Right lobe of liver (tissue), 6 donors: ENCODE data around the gene ELP6. TPM values are rescaled to one million over a fixed set of nuclear protein-coding genes. Genes with fewer than 3 reads are reported as not detected.
A peak's percentile ranks its signal among the peaks of the same experiment; 100 is the strongest.

ENCODE experiments used
- ATAC-seq, 4 donors: fragments of 200-7000 bp; cut with Tn5 transposase; one replicate each; pipeline ENCODE4 v1.9.1; 2020; ENCODE audit warnings: mild to moderate bottlenecking in 4 of 4, moderate library complexity in 4 of 4
- DNase-seq, 3 donors: peaks; one replicate each; pipeline ENCODE4 v3.0.0-alpha.2; 2020
- H3K27ac ChIP-seq, 3 donors: fragments of 200-600 bp; one replicate each; pipeline ENCODE4 v1.8.0; 2022
- H3K27me3 ChIP-seq, 2 donors: fragments of 200-600 bp; one replicate each; pipeline ENCODE4 v1.8.0; 2022
- H3K36me3 ChIP-seq, 4 donors: fragments of 200-600 bp; sonication (generic) in 1 of 4; one replicate each; pipeline versions ENCODE4 v1.5.1 to v1.8.0; 2017 to 2022; ENCODE audit warnings: control low read depth in 1 of 4
- H3K4me1 ChIP-seq, 4 donors: fragments of 200-600 bp; sonication (generic) in 1 of 4; one replicate each; pipeline versions ENCODE4 v1.5.1 to v1.8.0; 2017 to 2022; ENCODE audit warnings: control low read depth in 1 of 4
- H3K4me3 ChIP-seq, 3 donors: fragments of 200-600 bp; one replicate each; pipeline ENCODE4 v1.8.0; 2022
- H3K9me3 ChIP-seq, 4 donors: fragments of 200-600 bp; sonication (generic) in 1 of 4; one replicate each; pipeline versions ENCODE4 v1.5.1 to v1.8.0; 2017 to 2022; ENCODE audit warnings: control low read depth in 1 of 4
- CTCF ChIP-seq, 4 donors: fragments of 200-600 bp in 3 of 4; fragments of 450-650 bp in 1 of 4; IDR thresholded peaks; one replicate each; pipeline versions ENCODE4 v1.5.1 to v1.8.0; 2016 to 2022; ENCODE audit warnings: antibody characterized with exemption in 4 of 4, mild to moderate bottlenecking in 2 of 4
- POLR2A ChIP-seq: fragments of 450-650 bp; IDR thresholded peaks from one replicate; pipeline ENCODE4 v1.6.1; 2017; ENCODE audit warnings: antibody characterized with exemption, mild to moderate bottlenecking
- WGBS: methylation state at CpG from one replicate; pipeline ENCODE4 v1.1.6; 2018; ENCODE audit warnings: low coverage, low lambda C conversion rate; ENCODE audit not compliant: insufficient coverage; ENCODE audit errors: missing lambda C conversion rate; 5-methylcytosine and 5-hydroxymethylcytosine counted together
- intact Hi-C, 2 donors: fragments of 100-400 bp; cut with DNase I; formaldehyde crosslinking; loops; one replicate each; pipeline versions ENCODE4 v1.11.2 to v1.14.1; 2022
- total RNA-seq, 6 experiments: library from RNA; depleted of rRNA in 2 of 6; stranded (reverse); fragments of >200 nt in 2 of 6; fragmentation: NEBNext Ultra II Directional in 3 of 6; extraction: Animal tissue kit (Norgen Biotek cat#: 25700) in 3 of 6; gene quantifications; one replicate each; pipeline versions ENCODE4 v1.1.0 to v1.2.4, GENCODE V29; 2016 to 2023
- donor health status: DM: no; HTN: yes; CAD: no.
- donor health status: DM: no; HTN: no; CAD: no.
- donor health status: DM: no; HTN: no; CAD: no.
- donor health status: DM: no; HTN: yes; CAD: no.
- donor health status: DM: no; HTN: yes; CAD: no.

The ELP6 gene
- total RNA-seq, 6 experiments from 2014 or later, result 10.1 to 18.1 (median 13.9) TPM

- intact Hi-C loops, result loop anchor here (5.0 kb wide), 1 partner anchor 57 kb away; no protein-coding TSS in a partner anchor
- H3K4me1 ChIP-seq, result peaks cover 0 to 8% (median 0%) of the 10 kb centered on the region in 4 donors
Observed at GRCh38 chr3:47479826-47480160, 33.7 kb downstream of the ELP6 start.

GRCh38 chr3:47478022-47478421 lies 35.5 kb downstream of the ELP6 start:
- no peaks in the 10 kb centered on the region for H3K27me3 ChIP-seq
- no peak overlapping the region for H3K4me3 ChIP-seq
- no peak overlapping the region for H3K27ac ChIP-seq
- no peaks in the 10 kb centered on the region for H3K36me3 ChIP-seq
- TF ChIP-seq POLR2A, result no peak
- no peak for TF ChIP-seq CTCF (IDR thresholded peaks at IDR 0.05)
- no peak for DNase-seq
- H3K4me1 ChIP-seq, result peaks cover 0 to 23% (median 8%) of the 10 kb centered on the region in 4 donors
- no peak for ATAC-seq
- no peaks in the 10 kb centered on the region for H3K9me3 ChIP-seq
- intact Hi-C loops, result loop anchor here (5.0 kb wide), 1 partner anchor 56 kb away; no protein-coding TSS in a partner anchor

More at GRCh38 chr3:47479826-47480160, 33.7 kb downstream of the ELP6 start:
- Histone ChIP-seq H3K4me3 (no peak overlapping the region), H3K27me3 (no peaks in the 10 kb centered on the region), H3K27ac (no peak overlapping the region), H3K9me3 (no peaks in the 10 kb centered on the region), H3K36me3 (no peaks in the 10 kb centered on the region)
- WGBS, result 85% methylated on average over 2 of the region's 2 CpGs
- no peak for DNase-seq
- no peak for ATAC-seq
- TF ChIP-seq POLR2A, result no peak
- no peak for TF ChIP-seq CTCF (IDR thresholded peaks at IDR 0.05)

- Histone ChIP-seq H3K4me1 (peaks cover 0 to 23% (median 8%) of the 10 kb centered on the region in 4 donors), H3K27ac (peak overlapping the region in 1 of 3 donors; percentile 81), H3K9me3 (no peaks in the 10 kb centered on the region), H3K36me3 (no peaks in the 10 kb centered on the region), H3K4me3 (peak overlapping the region; percentile 88 to 99 (median 91)), H3K27me3 (no peaks in the 10 kb centered on the region)
- TF ChIP-seq POLR2A, result no peak
- TF ChIP-seq CTCF (IDR thresholded peaks at IDR 0.05), result no peak
- peak in 1 of 3 donors; percentile 53 for DNase-seq
- intact Hi-C loops, result loop anchor here (5.0 kb wide), 1 partner anchor 54 kb away; no protein-coding TSS in a partner anchor
- no peak for ATAC-seq
- WGBS, result 69% methylated on average over 6 of the region's 11 CpGs
Observed at GRCh38 chr3:47476644-47477199, 36.8 kb downstream of the ELP6 start.

- ATAC-seq, result no peak
Observed at GRCh38 chr3:47476330-47476626, 37.2 kb downstream of the ELP6 start.

More at GRCh38 chr3:47476330-47476626, 37.2 kb downstream of the ELP6 start:
- Histone ChIP-seq H3K4me3 (peak overlapping the region; percentile 88 to 99 (median 91)), H3K9me3 (no peaks in the 10 kb centered on the region), H3K27ac (peak overlapping the region; percentile 23 to 81 (median 44)), H3K36me3 (no peaks in the 10 kb centered on the region), H3K4me1 (peaks cover 0 to 23% (median 8%) of the 10 kb centered on the region in 4 donors), H3K27me3 (no peaks in the 10 kb centered on the region)
- 53% methylated on average over 5 of the region's 5 CpGs for WGBS
- TF ChIP-seq CTCF (IDR thresholded peaks at IDR 0.05), result no peak
- no peak for TF ChIP-seq POLR2A
- no peak for DNase-seq
- intact Hi-C loops, result loop anchor here (5.0 kb wide), 1 partner anchor 54 kb away; no protein-coding TSS in a partner anchor
